K562 treated with DMSO at 1 percent for 24 hours (cell line): ENCODE results near the gene SOX13. TPM values are rescaled to one million over a fixed set of nuclear protein-coding genes. Genes with fewer than 3 reads are reported as not detected.

Experiments
- total RNA-seq: library from RNA; unstranded; fragments of 300-600 nt; gene quantifications from 2 replicates; pipeline ENCODE4 v1.2.3, GENCODE V29; 2022; ENCODE audit warnings: low read depth; ENCODE audit not compliant: insufficient read depth

SOX13 gene
- 0.50 and 0.95 TPM in 2 replicates for total RNA-seq

GRCh38 chr1:204072931-204073836 lies at the start of gene SOX13:
Gene SOX13 (plus strand): TSS chr1:204073115. CDS start chr1:204112916, 39,801 bp downstream.

GRCh38 chr1:204151552-204152309 lies 78.8 kb downstream of the SOX13 start, which contains the start of gene ETNK2:
Gene ETNK2 (minus strand): TSS chr1:204152044. CDS start chr1:204151852, 192 bp downstream.

GRCh38 chr1:204166219-204166618 lies 93.3 kb downstream of the SOX13 start, which contains the start of gene REN:
Gene REN (minus strand): TSS chr1:204166337. CDS start chr1:204166293, 44 bp downstream.

Other genes starting within 250 kb of the SOX13 start
- 74.2 and 121 TPM in 2 replicates for gene SNRPE, start 211.5 kb upstream of the SOX13 start, total RNA-seq
- 0.17 TPM in 1 of 2 replicates, not detected in the other for gene ETNK2, start 78.9 kb downstream of the SOX13 start, total RNA-seq
- 0.32 TPM in 1 of 2 replicates, not detected in the other for gene REN, start 93.2 kb downstream of the SOX13 start, total RNA-seq
- gene KISS1, start 123.4 kb downstream of the SOX13 start, total RNA-seq, result not detected in 2 replicates
- gene GOLT1A, start 140.9 kb downstream of the SOX13 start, total RNA-seq, result not detected in 2 replicates